Transverse colon (tissue), 4 donors: ENCODE results near the gene ZNF239.

Experiments used
- POLR2A ChIP-seq: fragments of 450-650 bp; IDR thresholded peaks from one replicate; pipeline ENCODE4 v1.6.1; 2016; ENCODE audit warnings: antibody characterized with exemption, mild to moderate bottlenecking, moderate library complexity
- POLR2AphosphoS5 ChIP-seq, 3 donors: sonication (generic); formaldehyde crosslinking; IDR thresholded peaks; one replicate each; pipeline ENCODE4 v1.6.1; 2016; ENCODE audit warnings: antibody characterized with exemption in 3 of 3
- TF ChIP-seq, protein P1 (sequence below), 5 experiments: fragments of 200-600 bp in 3 of 5; fragments of 450-650 bp in 2 of 5; sonication (generic) in 3 of 5; IDR thresholded peaks; 1 replicate in 2 of 5; 2 replicates in 3 of 5; pipeline ENCODE4 v1.5.1; 2016 to 2017; ENCODE audit warnings: antibody characterized with exemption in 5 of 5, inconsistent platforms in 3 of 5, mild to moderate bottlenecking in 2 of 5, moderate library complexity in 1 of 5

DNA sequence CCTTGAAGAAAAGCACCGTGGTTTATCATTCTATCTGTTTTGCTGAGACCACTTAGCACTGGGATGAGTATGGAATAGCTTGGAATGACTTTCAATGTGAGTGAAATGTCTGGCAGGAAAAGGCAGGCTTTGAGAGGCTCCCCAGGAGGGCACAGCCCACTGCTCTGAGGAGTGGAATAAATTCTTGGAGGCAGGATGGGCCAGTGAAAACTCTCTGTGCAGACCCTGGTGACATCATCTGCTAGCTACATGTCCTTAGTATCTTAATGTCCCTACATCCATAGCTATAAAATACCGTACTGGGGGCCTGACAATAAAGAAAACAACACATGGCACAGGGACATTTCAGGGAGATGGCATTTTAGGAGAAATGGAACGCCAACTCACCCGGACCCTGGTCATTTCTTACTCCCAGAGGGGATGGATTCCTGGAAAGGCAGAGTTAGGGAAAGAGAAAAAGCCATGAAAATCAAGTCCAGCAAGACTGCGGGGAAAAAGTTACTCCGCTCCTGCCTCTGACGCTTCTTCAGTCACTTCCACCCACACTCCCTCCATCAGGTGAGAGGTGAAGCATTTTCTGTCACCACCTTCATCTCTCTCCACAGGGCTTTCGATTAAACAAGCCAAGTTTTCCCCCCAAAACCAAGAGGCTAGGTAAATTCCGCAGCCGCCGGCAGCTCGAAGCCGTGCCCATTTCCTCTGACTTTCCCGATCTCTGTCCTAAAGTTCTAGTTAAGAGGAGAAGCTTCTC lies 991 bp downstream of the ZNF239 start:
- TF ChIP-seq, protein P1, sequence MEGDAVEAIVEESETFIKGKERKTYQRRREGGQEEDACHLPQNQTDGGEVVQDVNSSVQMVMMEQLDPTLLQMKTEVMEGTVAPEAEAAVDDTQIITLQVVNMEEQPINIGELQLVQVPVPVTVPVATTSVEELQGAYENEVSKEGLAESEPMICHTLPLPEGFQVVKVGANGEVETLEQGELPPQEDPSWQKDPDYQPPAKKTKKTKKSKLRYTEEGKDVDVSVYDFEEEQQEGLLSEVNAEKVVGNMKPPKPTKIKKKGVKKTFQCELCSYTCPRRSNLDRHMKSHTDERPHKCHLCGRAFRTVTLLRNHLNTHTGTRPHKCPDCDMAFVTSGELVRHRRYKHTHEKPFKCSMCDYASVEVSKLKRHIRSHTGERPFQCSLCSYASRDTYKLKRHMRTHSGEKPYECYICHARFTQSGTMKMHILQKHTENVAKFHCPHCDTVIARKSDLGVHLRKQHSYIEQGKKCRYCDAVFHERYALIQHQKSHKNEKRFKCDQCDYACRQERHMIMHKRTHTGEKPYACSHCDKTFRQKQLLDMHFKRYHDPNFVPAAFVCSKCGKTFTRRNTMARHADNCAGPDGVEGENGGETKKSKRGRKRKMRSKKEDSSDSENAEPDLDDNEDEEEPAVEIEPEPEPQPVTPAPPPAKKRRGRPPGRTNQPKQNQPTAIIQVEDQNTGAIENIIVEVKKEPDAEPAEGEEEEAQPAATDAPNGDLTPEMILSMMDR (IDR thresholded peaks at IDR 0.05), result no peak
- TF ChIP-seq POLR2A, result no peak
- no peak for TF ChIP-seq POLR2AphosphoS5 (IDR thresholded peaks at IDR 0.05)
